GM10266 (cell line): ENCODE results near the gene GOLGA1.

Source experiments
- DNase-seq: peaks from one replicate; pipeline ENCODE4 v3.0.0; 2012; ENCODE audit errors: extremely low spot score
- TF ChIP-seq, protein P1 (sequence below): IDR thresholded peaks from 2 replicates; pipeline ENCODE4 v1.5.1; 2012; ENCODE audit warnings: mild to moderate bottlenecking, low read depth; ENCODE audit not compliant: control insufficient read depth, insufficient read depth; ENCODE audit errors: missing control alignments

Gene GOLGA1, protein sequence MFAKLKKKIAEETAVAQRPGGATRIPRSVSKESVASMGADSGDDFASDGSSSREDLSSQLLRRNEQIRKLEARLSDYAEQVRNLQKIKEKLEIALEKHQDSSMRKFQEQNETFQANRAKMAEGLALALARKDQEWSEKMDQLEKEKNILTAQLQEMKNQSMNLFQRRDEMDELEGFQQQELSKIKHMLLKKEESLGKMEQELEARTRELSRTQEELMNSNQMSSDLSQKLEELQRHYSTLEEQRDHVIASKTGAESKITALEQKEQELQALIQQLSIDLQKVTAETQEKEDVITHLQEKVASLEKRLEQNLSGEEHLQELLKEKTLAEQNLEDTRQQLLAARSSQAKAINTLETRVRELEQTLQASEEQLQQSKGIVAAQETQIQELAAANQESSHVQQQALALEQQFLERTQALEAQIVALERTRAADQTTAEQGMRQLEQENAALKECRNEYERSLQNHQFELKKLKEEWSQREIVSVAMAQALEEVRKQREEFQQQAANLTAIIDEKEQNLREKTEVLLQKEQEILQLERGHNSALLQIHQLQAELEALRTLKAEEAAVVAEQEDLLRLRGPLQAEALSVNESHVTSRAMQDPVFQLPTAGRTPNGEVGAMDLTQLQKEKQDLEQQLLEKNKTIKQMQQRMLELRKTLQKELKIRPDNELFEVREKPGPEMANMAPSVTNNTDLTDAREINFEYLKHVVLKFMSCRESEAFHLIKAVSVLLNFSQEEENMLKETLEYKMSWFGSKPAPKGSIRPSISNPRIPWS

DNA sequence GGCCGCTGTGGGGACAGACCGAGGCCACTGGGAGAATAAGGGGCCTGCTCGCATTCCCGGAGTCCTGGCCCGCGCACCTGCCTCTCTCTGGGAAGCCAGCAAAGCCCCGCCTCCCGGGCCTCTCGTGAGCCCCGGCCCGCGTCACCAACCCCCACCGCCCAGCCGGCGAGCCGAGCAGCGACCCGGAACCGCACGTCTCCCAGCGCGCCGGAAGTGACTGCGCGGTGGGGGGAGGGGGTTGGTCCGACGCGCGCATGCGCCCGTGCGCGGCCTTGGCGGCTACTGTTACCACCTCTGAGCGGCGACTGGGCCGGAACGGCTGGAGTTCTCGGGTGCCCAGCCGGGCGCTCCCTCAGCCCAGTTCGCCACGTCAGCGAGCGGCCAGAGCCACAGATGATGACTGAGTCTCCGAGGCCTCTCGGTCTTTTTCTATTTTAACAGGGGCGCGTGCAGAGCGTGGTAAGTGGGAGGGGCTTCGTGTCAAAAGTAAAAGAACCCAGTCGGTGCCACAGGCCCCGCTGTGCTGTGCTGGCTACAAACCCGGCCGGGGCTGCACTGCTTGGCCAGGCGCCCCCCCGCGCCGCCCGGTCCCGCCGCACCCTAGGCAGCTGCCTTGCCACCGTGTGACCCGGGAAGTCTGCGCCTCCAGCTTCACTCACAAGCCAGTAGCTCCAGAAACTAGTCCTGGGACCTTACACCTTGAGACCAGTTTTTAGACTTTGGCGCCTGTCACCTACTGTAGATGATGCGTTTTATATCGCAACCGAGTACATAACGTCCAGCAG, at the start of gene GOLGA1:
TSS of gene GOLGA1 (minus strand) at position 190 of the 785 bp plus-strand sequence. CDS start 2,372 bp downstream, outside the sequence.
- peak; percentile 94 for DNase-seq
- TF ChIP-seq, protein P1, sequence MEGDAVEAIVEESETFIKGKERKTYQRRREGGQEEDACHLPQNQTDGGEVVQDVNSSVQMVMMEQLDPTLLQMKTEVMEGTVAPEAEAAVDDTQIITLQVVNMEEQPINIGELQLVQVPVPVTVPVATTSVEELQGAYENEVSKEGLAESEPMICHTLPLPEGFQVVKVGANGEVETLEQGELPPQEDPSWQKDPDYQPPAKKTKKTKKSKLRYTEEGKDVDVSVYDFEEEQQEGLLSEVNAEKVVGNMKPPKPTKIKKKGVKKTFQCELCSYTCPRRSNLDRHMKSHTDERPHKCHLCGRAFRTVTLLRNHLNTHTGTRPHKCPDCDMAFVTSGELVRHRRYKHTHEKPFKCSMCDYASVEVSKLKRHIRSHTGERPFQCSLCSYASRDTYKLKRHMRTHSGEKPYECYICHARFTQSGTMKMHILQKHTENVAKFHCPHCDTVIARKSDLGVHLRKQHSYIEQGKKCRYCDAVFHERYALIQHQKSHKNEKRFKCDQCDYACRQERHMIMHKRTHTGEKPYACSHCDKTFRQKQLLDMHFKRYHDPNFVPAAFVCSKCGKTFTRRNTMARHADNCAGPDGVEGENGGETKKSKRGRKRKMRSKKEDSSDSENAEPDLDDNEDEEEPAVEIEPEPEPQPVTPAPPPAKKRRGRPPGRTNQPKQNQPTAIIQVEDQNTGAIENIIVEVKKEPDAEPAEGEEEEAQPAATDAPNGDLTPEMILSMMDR: no peak

DNA sequence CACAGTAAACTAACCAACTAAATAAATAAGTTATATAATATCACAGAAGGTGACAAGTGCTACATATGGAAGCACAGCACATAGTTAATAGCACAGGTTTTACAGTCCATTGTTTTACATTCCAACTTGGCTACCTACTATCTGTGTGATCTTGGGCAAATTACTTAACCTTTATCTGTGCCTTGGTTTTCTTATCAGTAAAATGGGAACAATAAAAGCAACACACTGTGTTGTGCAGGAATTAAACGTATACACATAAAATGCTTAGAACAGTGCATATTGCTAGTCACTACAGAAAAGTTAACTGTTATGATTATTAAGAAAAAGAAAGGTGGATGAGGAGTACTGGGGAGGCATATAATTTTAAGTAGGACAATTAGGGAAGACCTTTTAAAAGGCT, 42.8 kb upstream of the GOLGA1 start:
- DNase-seq: no peak
- TF ChIP-seq, protein P1: no peak

DNA sequence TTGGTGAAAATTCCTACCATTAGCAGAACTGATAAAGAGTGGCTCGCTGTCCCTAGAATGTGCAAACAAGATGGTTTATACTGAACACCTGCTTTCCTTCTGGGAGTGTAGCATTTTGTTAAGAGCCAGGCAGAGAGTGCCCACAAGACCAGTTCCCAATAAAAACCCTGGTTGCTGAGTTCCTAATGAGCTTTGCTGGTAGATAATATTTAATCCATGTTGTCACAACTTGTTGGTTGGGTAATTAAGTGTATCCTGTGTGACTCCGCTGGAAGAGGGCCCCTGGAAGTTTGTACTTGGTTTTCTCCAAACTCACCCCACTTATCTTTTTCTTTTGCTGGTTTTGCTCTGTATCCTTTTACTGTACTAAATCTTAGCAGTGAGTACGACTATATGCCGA, 39.5 kb upstream of the GOLGA1 start:
- DNase-seq: no peak
- TF ChIP-seq, protein P1: no peak

DNA sequence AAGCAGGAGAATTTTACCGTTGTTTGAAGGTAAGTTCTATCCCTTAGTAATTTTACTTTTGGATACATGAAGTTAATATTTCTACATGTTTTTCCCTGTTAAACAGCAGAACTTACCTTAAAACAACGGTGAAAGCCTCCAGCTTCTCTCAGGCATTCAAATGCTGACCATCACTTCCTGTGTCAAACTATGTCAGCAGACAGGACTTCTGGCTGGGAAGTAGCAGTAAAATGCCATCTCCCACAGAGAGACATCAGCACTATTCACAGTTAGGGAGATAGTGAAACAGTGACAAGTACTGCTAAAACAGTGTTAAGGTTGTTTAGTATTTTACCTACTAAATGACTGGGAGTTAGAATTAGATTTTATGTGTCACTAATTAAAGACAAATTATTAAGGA, 34.2 kb upstream of the GOLGA1 start:
- TF ChIP-seq, protein P1: no peak

DNA sequence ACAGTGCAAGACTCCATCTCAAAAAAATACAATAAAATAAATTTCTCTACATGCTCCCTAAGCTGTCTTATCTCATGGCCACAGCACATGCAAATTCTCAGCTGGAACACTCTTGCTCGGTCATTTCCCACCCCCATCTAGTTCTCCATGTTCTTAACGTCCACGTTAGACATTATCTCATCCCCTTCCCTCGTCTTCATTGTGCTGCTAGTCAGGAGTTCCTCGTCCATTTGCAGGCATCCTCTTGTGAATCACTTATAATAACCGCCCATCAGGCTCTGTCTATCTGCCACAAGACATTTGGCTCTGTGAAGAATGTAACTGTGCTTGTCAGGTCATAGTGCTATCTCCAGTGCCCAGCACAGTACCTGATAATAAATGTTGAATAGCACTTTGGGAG, 32.9 kb upstream of the GOLGA1 start:
- TF ChIP-seq, protein P1: no peak
- DNase-seq: no peak

More for the DNA sequence above, 34.2 kb upstream of the GOLGA1 start:
- no peak for DNase-seq

DNA sequence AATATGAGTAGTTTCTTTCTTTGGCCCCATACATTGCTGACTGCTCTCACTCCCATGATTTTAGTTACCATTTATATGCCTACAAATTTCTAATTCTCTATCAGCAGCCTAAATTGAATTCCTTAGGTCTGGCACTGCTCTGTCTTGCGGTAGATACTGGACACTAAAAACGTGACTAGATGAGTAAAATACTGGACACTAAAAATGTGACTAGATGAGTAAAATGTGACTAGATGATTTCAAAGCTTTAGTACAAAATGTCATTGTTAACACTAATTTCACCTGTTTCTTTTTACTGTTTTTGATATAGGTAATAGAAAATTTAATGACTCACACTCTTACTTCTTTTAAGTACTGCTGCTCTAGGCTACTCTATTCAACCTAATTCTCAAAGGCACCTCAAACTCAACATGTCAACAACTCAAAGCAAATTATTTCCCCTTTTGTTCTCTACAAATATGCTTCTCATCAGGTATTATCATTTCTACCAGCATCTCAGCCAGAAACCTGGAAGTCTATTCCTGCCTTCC, 31.4 kb upstream of the GOLGA1 start:
- TF ChIP-seq, protein P1: no peak
- DNase-seq: no peak
